Measurements from ENCODE around the gene SF3B4.

DNA sequence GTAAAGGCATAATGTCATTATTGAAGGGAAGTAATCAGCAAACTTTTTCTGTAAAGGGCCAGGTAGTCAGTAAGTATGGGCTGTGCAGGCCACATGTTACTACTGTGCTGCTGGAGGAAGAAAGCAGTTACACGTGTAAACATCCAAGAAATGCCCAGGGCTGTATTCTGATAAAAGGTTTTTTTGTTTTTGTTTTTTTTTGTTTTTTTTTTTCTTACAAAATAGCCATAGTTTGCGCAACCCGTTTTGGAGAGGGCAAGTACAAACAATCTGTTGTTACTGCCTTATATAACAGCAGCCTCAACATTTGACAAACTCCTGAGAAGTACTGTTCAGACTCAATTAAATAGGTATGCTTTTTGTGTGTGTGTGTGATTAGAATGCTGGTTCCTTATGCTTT is 35.8 kb upstream of the SF3B4 start:
- TF ChIP-seq YY1 (IDR thresholded peaks at IDR 0.05; ENCODE audit: low read depth) (no peak), REST (IDR thresholded peaks at IDR 0.05; ENCODE audit: low read depth) (no peak), CEBPB (IDR thresholded peaks at IDR 0.05) (no peak), EGR1 (IDR thresholded peaks at IDR 0.05) (no peak), RAD21 (IDR thresholded peaks at IDR 0.05; ENCODE audit: low read depth) (no peak), TEAD4 (IDR thresholded peaks at IDR 0.05) (no peak), EP300 (IDR thresholded peaks at IDR 0.05; ENCODE audit: borderline replicate concordance) (no peak), CREB1 (IDR thresholded peaks at IDR 0.05; ENCODE audit: low read depth) (no peak), TCF12 (IDR thresholded peaks at IDR 0.05; ENCODE audit: low read depth) (no peak), TAF1 (IDR thresholded peaks at IDR 0.05; ENCODE audit: low read depth) (no peak), FOXM1 (IDR thresholded peaks at IDR 0.05; ENCODE audit: borderline replicate concordance, low read depth) (no peak), NFIC (IDR thresholded peaks at IDR 0.05) (no peak)
- TF ChIP-seq, protein P1, sequence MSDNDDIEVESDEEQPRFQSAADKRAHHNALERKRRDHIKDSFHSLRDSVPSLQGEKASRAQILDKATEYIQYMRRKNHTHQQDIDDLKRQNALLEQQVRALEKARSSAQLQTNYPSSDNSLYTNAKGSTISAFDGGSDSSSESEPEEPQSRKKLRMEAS (IDR thresholded peaks at IDR 0.05) = no peak

Data from Ishikawa (cell line).